ACC112 (cell line): ENCODE measurements around the gene EVC2.

Experiments used
- H2AFZ ChIP-seq: fragments of 200-600 bp; sonication (generic); one replicate; pipeline ENCODE4 v1.6.0; 2017; ENCODE audit warnings: antibody characterized with exemption, low read length; ENCODE audit not compliant: unreplicated experiment
- H3K27ac ChIP-seq: fragments of 200-600 bp; sonication (generic); 2 replicates; pipeline ENCODE4 v1.5.1; 2014; ENCODE audit warnings: low read depth, mild to moderate bottlenecking, antibody characterized with exemption, low read length, moderate library complexity
- H3K27me3 ChIP-seq: fragments of 200-600 bp; sonication (generic); 2 replicates; pipeline ENCODE4 v1.6.1; 2014; ENCODE audit warnings: mild to moderate bottlenecking, antibody characterized with exemption, low read length, moderate library complexity, mixed read lengths; ENCODE audit not compliant: insufficient read depth
- H3K36me3 ChIP-seq: fragments of 200-600 bp; sonication (generic); 2 replicates; pipeline ENCODE4 v1.6.1; 2016; ENCODE audit warnings: mild to moderate bottlenecking, antibody characterized with exemption, low read length, moderate library complexity, mixed read lengths; ENCODE audit not compliant: insufficient read depth
- H3K4me1 ChIP-seq: fragments of 200-600 bp; sonication (generic); one replicate; pipeline ENCODE4 v1.6.1; 2016; ENCODE audit warnings: low read length, mixed read lengths; ENCODE audit not compliant: insufficient read depth, unreplicated experiment, control insufficient read depth
- H3K4me3 ChIP-seq: fragments of 200-600 bp; sonication (generic); 2 replicates; pipeline ENCODE4 v1.5.1; 2014; ENCODE audit warnings: mild to moderate bottlenecking, low read depth, low read length
- H3K79me2 ChIP-seq: fragments of 200-600 bp; sonication (generic); one replicate; pipeline ENCODE4 v1.6.0; 2016; ENCODE audit warnings: low read length; ENCODE audit not compliant: control insufficient read depth, unreplicated experiment, insufficient read depth

The EVC2 gene

GRCh38 chr4:5568931-5569330, 139.4 kb downstream of the EVC2 start:
- Histone ChIP-seq H3K27ac (no peak overlapping the region), H3K4me3 (no peak overlapping the region), H3K79me2 (no peaks in the 10 kb centered on the region), H3K36me3 (peaks cover 13% of the 10 kb centered on the region; the same call in 1 of the 2 replicates), H3K4me1 (no peaks in the 10 kb centered on the region), H2AFZ (no peak overlapping the region), H3K27me3 (no peaks in the 10 kb centered on the region)

DNA sequence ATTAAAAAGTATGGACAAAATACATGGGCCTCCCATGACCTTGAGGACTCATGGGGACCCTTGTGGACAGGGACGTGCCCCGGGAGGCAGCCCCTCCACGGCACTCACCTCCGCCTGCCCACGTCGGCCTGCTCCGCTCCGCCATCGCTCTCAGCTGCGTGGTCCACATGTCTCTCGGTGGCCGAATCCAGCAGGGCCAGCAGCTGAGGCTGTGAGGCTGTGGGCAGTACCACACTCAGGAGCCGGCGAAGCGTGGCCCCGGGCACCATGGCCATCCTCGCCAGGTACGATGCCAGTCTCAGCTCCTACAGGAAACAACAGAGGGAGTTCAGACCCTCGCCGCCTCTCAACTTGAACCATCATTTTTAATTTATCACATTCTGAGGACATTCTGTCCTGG, 140.0 kb downstream of the EVC2 start:
- Histone ChIP-seq H3K4me3 (no peak overlapping the region), H3K27ac (no peak overlapping the region), H3K36me3 (peaks cover 13% of the 10 kb centered on the region; the same call in 1 of the 2 replicates), H2AFZ (no peak overlapping the region), H3K79me2 (no peaks in the 10 kb centered on the region), H3K4me1 (no peaks in the 10 kb centered on the region), H3K27me3 (no peaks in the 10 kb centered on the region)

DNA sequence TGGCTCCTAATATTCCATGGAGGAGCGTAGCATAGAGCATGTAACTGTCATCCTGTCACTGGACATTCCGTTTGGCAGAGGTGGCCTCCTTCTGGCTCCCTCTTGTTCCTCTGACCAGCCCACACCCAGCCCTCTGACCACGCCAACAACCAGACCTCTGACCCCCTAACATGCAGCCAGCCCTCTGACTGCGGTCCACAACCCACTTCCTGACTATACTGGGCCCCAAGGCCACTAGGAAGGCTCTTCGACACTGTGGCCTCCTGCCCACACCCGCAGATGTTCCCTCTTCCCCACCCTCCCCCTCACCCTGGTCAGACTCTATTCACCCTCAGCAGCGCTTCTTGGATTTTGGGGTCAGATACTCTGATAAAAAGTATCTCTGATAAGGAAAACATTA, 141.4 kb downstream of the EVC2 start:
- Histone ChIP-seq H3K36me3 (peaks cover 17% of the 10 kb centered on the region; the same call in 1 of the 2 replicates), H3K27ac (no peak overlapping the region)

DNA sequence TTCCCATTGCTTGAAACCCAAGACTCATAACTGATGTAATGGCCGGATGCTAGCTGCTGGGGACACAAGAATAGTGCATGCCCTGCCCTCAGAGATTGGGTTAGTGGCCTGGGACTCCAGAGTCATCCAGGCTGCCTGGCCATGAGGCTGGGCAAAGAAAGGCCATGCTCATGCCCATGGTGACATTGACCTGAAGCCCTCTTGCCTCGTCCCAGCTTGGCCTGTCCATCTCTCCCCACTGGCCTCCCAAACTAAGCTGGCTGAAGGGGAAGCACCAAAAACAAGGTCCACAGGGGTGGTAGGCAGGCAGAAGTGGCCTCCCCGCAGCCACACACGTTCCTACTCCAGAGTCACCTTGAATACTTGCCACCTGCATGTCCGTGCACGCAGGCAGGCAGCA, 141.8 kb downstream of the EVC2 start:
- Histone ChIP-seq H3K27me3 (no peaks in the 10 kb centered on the region), H3K4me3 (no peak overlapping the region), H3K36me3 (peaks cover 20% of the 10 kb centered on the region; the same call in 1 of the 2 replicates), H3K27ac (no peak overlapping the region), H3K79me2 (no peaks in the 10 kb centered on the region), H2AFZ (no peak overlapping the region), H3K4me1 (no peaks in the 10 kb centered on the region)

More for the DNA sequence above, 141.4 kb downstream of the EVC2 start:
- no peaks in the 10 kb centered on the region for H3K79me2 ChIP-seq
- H3K4me1 ChIP-seq = no peaks in the 10 kb centered on the region
- H2AFZ ChIP-seq = no peak overlapping the region
- H3K4me3 ChIP-seq = no peak overlapping the region
- no peaks in the 10 kb centered on the region for H3K27me3 ChIP-seq

DNA sequence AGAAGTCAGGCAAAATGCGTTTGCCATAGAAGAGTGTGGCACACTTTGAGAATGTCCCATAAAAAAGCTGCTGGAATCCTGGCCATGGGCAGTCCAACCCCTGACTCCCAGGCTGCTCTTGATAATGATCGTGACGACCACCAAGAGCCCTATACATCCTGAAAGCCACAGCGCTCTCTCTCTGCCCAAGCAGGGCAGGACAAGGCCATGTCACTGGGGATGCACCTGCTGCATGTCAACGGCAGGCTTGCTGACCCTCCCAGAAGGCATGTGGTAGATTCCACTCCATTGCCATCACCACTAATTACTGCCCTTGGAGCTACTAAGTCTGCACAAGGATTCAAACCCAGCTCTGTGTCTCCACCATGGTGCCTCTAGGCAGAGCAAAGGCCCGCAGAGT, 144.5 kb downstream of the EVC2 start:
- H2AFZ ChIP-seq = no peak overlapping the region
- H3K27me3 ChIP-seq = no peaks in the 10 kb centered on the region
- no peak overlapping the region for H3K27ac ChIP-seq
- no peak overlapping the region for H3K4me3 ChIP-seq
- H3K4me1 ChIP-seq = no peaks in the 10 kb centered on the region
- peaks cover 18% of the 10 kb centered on the region; the same call in 1 of the 2 replicates for H3K36me3 ChIP-seq
- H3K79me2 ChIP-seq = no peaks in the 10 kb centered on the region

DNA sequence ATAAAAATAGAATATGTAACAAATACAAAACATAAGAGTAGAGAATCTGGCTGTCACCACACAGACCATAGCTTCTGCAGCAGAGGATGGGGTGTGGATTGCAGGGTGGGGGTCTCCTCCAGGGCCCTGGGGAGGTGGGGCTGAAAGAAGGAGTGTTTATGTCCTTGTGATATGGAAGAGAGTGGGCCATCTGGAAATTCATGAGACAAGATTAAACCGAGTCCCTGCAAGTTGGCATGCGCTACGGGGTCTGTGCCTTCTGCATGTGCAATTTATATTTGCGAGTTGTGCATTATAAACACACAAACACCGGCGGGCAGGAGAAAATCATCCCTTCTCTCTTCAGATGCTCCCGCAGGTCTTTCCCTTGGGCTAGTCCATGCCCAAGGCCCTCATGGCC, 145.9 kb downstream of the EVC2 start:
- H3K4me3 ChIP-seq = no peak overlapping the region
- H3K36me3 ChIP-seq = peaks cover 19% of the 10 kb centered on the region
- H3K27me3 ChIP-seq = no peaks in the 10 kb centered on the region
- no peaks in the 10 kb centered on the region for H3K79me2 ChIP-seq
- no peak overlapping the region for H2AFZ ChIP-seq
- no peaks in the 10 kb centered on the region for H3K4me1 ChIP-seq
- H3K27ac ChIP-seq = no peak overlapping the region

DNA sequence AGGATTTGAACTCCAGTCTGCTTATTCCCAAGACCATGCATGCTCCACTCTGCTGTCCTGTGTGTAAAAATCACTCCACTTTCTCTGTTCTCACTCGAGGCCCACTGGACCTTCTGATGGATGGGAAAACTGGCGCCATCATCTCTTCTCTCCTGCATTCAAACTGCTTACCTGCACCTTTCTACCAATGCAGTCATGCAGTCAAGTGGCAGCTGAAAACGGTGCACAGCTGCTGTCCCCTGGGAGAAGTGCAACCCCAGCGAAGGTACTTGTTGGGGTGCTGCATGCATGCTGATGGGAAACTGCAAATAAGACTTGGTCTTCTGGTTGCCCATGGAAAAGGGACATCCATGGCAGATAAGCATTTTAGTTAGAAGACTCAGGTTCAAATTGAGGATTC, 147.1 kb downstream of the EVC2 start:
- H3K79me2 ChIP-seq = no peaks in the 10 kb centered on the region
- no peaks in the 10 kb centered on the region for H3K4me1 ChIP-seq
- no peak overlapping the region for H3K27ac ChIP-seq
- H2AFZ ChIP-seq = no peak overlapping the region
- peaks cover 21% of the 10 kb centered on the region for H3K36me3 ChIP-seq
- no peaks in the 10 kb centered on the region for H3K27me3 ChIP-seq
- H3K4me3 ChIP-seq = no peak overlapping the region

DNA sequence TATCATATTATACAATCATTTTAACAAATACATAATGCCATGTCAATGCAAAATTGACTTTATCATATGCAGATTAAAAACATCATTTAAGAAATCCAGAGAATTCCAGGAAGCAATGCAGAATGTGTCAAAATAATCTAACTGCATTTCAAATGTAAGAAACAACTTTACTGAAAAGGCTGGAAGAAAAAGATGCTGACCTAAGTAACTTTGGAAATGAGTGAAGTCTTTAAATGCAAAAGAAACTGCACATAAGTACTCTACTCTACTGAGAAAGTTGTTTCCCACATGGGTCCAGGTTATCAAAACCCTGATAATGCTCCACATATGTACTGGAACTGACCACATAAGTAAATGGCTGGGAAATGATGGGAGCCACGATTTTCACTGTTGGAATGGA, 149.9 kb downstream of the EVC2 start:
- Histone ChIP-seq H3K27me3 (no peaks in the 10 kb centered on the region), H3K4me1 (no peaks in the 10 kb centered on the region), H3K79me2 (no peaks in the 10 kb centered on the region)

GRCh38 chr4:5554376-5554775, 154.0 kb downstream of the EVC2 start:
- Histone ChIP-seq H3K27ac (no peak overlapping the region), H3K4me1 (no peaks in the 10 kb centered on the region), H3K27me3 (no peaks in the 10 kb centered on the region), H3K79me2 (no peaks in the 10 kb centered on the region), H2AFZ (no peak overlapping the region), H3K4me3 (no peak overlapping the region), H3K36me3 (peaks cover 30% of the 10 kb centered on the region; the same call in 1 of the 2 replicates)

More for the DNA sequence above, 149.9 kb downstream of the EVC2 start:
- no peak overlapping the region for H2AFZ ChIP-seq
- H3K27ac ChIP-seq = no peak overlapping the region
- H3K4me3 ChIP-seq = no peak overlapping the region
- peaks cover 27% of the 10 kb centered on the region for H3K36me3 ChIP-seq

DNA sequence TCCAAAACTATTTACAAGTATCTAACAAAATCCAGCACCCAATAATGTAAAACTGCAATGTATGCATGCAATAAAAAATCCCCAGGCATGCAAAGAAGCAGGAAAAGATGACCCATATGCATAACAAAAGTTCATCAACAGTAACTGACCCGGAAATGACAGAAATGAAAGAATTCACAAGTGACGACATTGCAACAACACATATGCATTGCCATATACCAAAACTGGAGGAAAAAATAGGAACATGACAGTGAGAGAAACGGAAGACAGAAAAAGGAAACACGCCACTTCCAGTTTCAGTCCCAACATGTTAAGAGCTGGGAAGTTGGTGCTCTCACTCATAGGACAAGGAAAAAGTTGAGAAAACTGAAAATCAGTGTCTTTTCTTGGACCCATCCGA, 154.6 kb downstream of the EVC2 start:
- Histone ChIP-seq H2AFZ (no peak overlapping the region), H3K27ac (no peak overlapping the region), H3K36me3 (peaks cover 30% of the 10 kb centered on the region; the same call in 1 of the 2 replicates), H3K27me3 (no peaks in the 10 kb centered on the region), H3K79me2 (no peaks in the 10 kb centered on the region), H3K4me3 (no peak overlapping the region), H3K4me1 (no peaks in the 10 kb centered on the region)

GRCh38 chr4:5552451-5552850, 155.9 kb downstream of the EVC2 start:
- no peaks in the 10 kb centered on the region for H3K27me3 ChIP-seq

More at GRCh38 chr4:5552451-5552850, 155.9 kb downstream of the EVC2 start:
- no peaks in the 10 kb centered on the region for H3K79me2 ChIP-seq
- no peak overlapping the region for H2AFZ ChIP-seq
- H3K27ac ChIP-seq = no peak overlapping the region
- no peaks in the 10 kb centered on the region for H3K4me1 ChIP-seq
- no peak overlapping the region for H3K4me3 ChIP-seq
- peaks cover 27% of the 10 kb centered on the region for H3K36me3 ChIP-seq
